ENCODE results near the gene MORN1. TPM values are rescaled to one million over a fixed set of nuclear protein-coding genes. Genes with fewer than 3 reads are reported as not detected.

The MORN1 gene
- total RNA-seq, 4 donors from 2014 or later: 7.0 to 9.8 (median 8.0) TPM

- WGBS: 60% methylated on average over 15 of the region's 16 CpGs
- intact Hi-C loops (cut with DNase I): no loop called here
Observed at GRCh38 chr1:2431103-2431502, 39.7 kb upstream of the MORN1 start.

GRCh38 chr1:2430592-2430973 lies 39.2 kb upstream of the MORN1 start:
- H3K27me3 ChIP-seq: peaks cover 0 to 100% (median 11%) of the 10 kb centered on the region in 4 donors
- no peak for TF ChIP-seq POLR2AphosphoS5 (IDR thresholded peaks at IDR 0.05)
- TF ChIP-seq CTCF (IDR thresholded peaks at IDR 0.05): no peak
- no peak for TF ChIP-seq POLR2A (IDR thresholded peaks at IDR 0.05; ENCODE audit: low read depth)
- TF ChIP-seq EP300 (IDR thresholded peaks at IDR 0.05): no peak
- H3K4me3 ChIP-seq: no peak overlapping the region
- H3K9me3 ChIP-seq: peaks cover 0 to 9% (median 3%) of the 10 kb centered on the region in 4 donors
- WGBS: 80% methylated on average over 10 of the region's 10 CpGs
- intact Hi-C loops (cut with DNase I): no loop called here
- H3K36me3 ChIP-seq: no peaks in the 10 kb centered on the region
- H3K27ac ChIP-seq (replicated peaks in 1 of 4): no peak overlapping the region
- no peak for DNase-seq (ENCODE audit: extremely low spot score)
- H3K4me1 ChIP-seq: no peaks in the 10 kb centered on the region

More at GRCh38 chr1:2431103-2431502, 39.7 kb upstream of the MORN1 start:
- TF ChIP-seq POLR2AphosphoS5 (IDR thresholded peaks at IDR 0.05) (no peak), CTCF (IDR thresholded peaks at IDR 0.05) (no peak)
- Histone ChIP-seq H3K27ac (replicated peaks in 1 of 4) (no peak overlapping the region), H3K36me3 (no peaks in the 10 kb centered on the region), H3K4me3 (no peak overlapping the region), H3K9me3 (peaks cover 0 to 9% (median 3%) of the 10 kb centered on the region in 4 donors), H3K27me3 (peaks cover 0 to 97% (median 11%) of the 10 kb centered on the region in 4 donors), H3K4me1 (no peaks in the 10 kb centered on the region)
- no peak for DNase-seq (ENCODE audit: extremely low spot score)

- peaks cover 0 to 99% (median 11%) of the 10 kb centered on the region in 4 donors for H3K27me3 ChIP-seq
- H3K9me3 ChIP-seq: peaks cover 0 to 9% (median 3%) of the 10 kb centered on the region in 4 donors
- H3K4me1 ChIP-seq: no peaks in the 10 kb centered on the region
- no peak for DNase-seq (ENCODE audit: extremely low spot score)
- H3K36me3 ChIP-seq: no peaks in the 10 kb centered on the region
- H3K27ac ChIP-seq (replicated peaks in 1 of 4): no peak overlapping the region
- TF ChIP-seq CTCF (IDR thresholded peaks at IDR 0.05): no peak
- TF ChIP-seq POLR2A (IDR thresholded peaks at IDR 0.05; ENCODE audit: low read depth): no peak
- TF ChIP-seq POLR2AphosphoS5 (IDR thresholded peaks at IDR 0.05): no peak
- TF ChIP-seq EP300 (IDR thresholded peaks at IDR 0.05): no peak
- intact Hi-C loops (cut with DNase I): no loop called here
- no peak overlapping the region for H3K4me3 ChIP-seq
- WGBS: 85% methylated on average over 14 of the region's 20 CpGs
Observed at GRCh38 chr1:2429780-2430591, 38.6 kb upstream of the MORN1 start.

GRCh38 chr1:2428490-2428889 lies 37.1 kb upstream of the MORN1 start:
- no peaks in the 10 kb centered on the region for H3K4me1 ChIP-seq
- H3K27ac ChIP-seq (replicated peaks in 1 of 4): no peak overlapping the region
- H3K27me3 ChIP-seq: peaks cover 0 to 87% (median 11%) of the 10 kb centered on the region in 4 donors
- H3K9me3 ChIP-seq: peaks cover 0 to 11% (median 4%) of the 10 kb centered on the region in 4 donors
- no peak overlapping the region for H3K4me3 ChIP-seq
- no peak for DNase-seq (ENCODE audit: extremely low spot score)
- TF ChIP-seq POLR2A (IDR thresholded peaks at IDR 0.05; ENCODE audit: low read depth) (no peak), EP300 (IDR thresholded peaks at IDR 0.05) (no peak), POLR2AphosphoS5 (IDR thresholded peaks at IDR 0.05) (no peak), CTCF (IDR thresholded peaks at IDR 0.05) (no peak)
- WGBS: 89% methylated on average over 13 of the region's 28 CpGs
- no peaks in the 10 kb centered on the region for H3K36me3 ChIP-seq
- intact Hi-C loops (cut with DNase I): no loop called here

All from esophagus muscularis mucosa (tissue), 4 donors.